Mammary epithelial cell (primary cell): ENCODE measurements around the gene SOCS2.

Experiments used
- CTCF ChIP-seq, 2 donors: IDR thresholded peaks in 1 of 2; conservative IDR thresholded peaks in 1 of 2; 2 replicates each; pipeline ENCODE4 v1.5.1; 2011 to 2012; ENCODE audit warnings: inconsistent platforms in 2 of 2, low read length in 2 of 2, mild to moderate bottlenecking in 2 of 2, control low read depth in 1 of 2, low read depth in 1 of 2; ENCODE audit not compliant: insufficient read depth in 1 of 2; ENCODE audit errors: extremely low read depth in 1 of 2
- EZH2 ChIP-seq: IDR thresholded peaks from 2 replicates; pipeline ENCODE4 v1.6.1; 2012; ENCODE audit warnings: low read length, inconsistent platforms, borderline replicate concordance

- no peak for TF ChIP-seq CTCF (conservative IDR thresholded peaks at IDR 0.05 in 1 of 2, IDR thresholded peaks at IDR 0.05 in 1 of 2; ENCODE audit: extremely low read depth in 1 of 2, insufficient read depth in 1 of 2, low read depth in 1 of 2, low read length in 2 of 2)
- TF ChIP-seq EZH2 = no peak
Observed at GRCh38 chr12:93526786-93527428, 45.6 kb upstream of the SOCS2 start.
